Measurements from ENCODE around the gene SH3BP4. TPM values are rescaled to one million over a fixed set of nuclear protein-coding genes. Genes with fewer than 3 reads are reported as not detected.
A peak's percentile ranks its signal among the peaks of the same experiment; 100 is the strongest.

The SH3BP4 gene
- total and polyA plus RNA-seq, 2 donors (not counting 1 experiment from before 2014, with no cell fraction given): 1.00 to 1.3 TPM

- no peak overlapping the region for H3K9ac ChIP-seq (ENCODE audit: low read length)
- no peaks in the 10 kb centered on the region for H3K79me2 ChIP-seq (ENCODE audit: control insufficient read depth, insufficient read depth, low read length)
- POLR2A ChIA-PET: no interaction called here
- no peaks in the 10 kb centered on the region for H3K36me3 ChIP-seq (replicated peaks in 1 of 2; ENCODE audit: control extremely low read depth in 1 of 2, control insufficient read depth in 1 of 2, extremely low read depth in 1 of 2, insufficient read depth in 2 of 2, low read length in 1 of 2)
- peaks cover 0 to 6% (median 0%) of the 10 kb centered on the region in 4 experiments for H3K27me3 ChIP-seq (replicated peaks in 1 of 4; ENCODE audit: control extremely low read depth in 1 of 4, control insufficient read depth in 3 of 4, insufficient read depth in 4 of 4, low read length in 3 of 4)
- H3K27me3 Mint-ChIP-seq: peaks cover 8% of the 10 kb centered on the region
- CTCF ChIA-PET: no interaction called here
- no peak overlapping the region for H3K27ac ChIP-seq (ENCODE audit: low read length in 2 of 2)
- no peaks in the 10 kb centered on the region for H4K20me1 ChIP-seq (ENCODE audit: control insufficient read depth, insufficient read depth, low read length, poor library complexity, severe bottlenecking)
- H3K4me3 Mint-ChIP-seq: no peak overlapping the region
- H3K4me2 ChIP-seq (replicated peaks; ENCODE audit: low read depth, low read length, poor library complexity, severe bottlenecking): peak overlapping the region; percentile 48
- peaks cover 15% of the 10 kb centered on the region for H3K4me1 Mint-ChIP-seq
- intact Hi-C loops (cut with micrococcal nuclease): loop anchor here (1.0 kb wide), 1 partner anchor 53 kb away; no protein-coding TSS in a partner anchor
- TF ChIP-seq EZH2 (IDR thresholded peaks at IDR 0.05; ENCODE audit: borderline replicate concordance, insufficient read depth, low read depth, low read length, poor library complexity, severe bottlenecking): no peak
- TF ChIP-seq, protein P1, sequence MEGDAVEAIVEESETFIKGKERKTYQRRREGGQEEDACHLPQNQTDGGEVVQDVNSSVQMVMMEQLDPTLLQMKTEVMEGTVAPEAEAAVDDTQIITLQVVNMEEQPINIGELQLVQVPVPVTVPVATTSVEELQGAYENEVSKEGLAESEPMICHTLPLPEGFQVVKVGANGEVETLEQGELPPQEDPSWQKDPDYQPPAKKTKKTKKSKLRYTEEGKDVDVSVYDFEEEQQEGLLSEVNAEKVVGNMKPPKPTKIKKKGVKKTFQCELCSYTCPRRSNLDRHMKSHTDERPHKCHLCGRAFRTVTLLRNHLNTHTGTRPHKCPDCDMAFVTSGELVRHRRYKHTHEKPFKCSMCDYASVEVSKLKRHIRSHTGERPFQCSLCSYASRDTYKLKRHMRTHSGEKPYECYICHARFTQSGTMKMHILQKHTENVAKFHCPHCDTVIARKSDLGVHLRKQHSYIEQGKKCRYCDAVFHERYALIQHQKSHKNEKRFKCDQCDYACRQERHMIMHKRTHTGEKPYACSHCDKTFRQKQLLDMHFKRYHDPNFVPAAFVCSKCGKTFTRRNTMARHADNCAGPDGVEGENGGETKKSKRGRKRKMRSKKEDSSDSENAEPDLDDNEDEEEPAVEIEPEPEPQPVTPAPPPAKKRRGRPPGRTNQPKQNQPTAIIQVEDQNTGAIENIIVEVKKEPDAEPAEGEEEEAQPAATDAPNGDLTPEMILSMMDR (IDR thresholded peaks at IDR 0.05): no peak
- H3K9me3 ChIP-seq (ENCODE audit: control extremely low read depth in 1 of 3, control insufficient read depth in 2 of 3, insufficient read depth in 1 of 3, low read length in 2 of 3): peaks cover 0 to 16% (median 0%) of the 10 kb centered on the region in 3 donors
- WGBS (ENCODE audit: insufficient coverage): 93% methylated on average over 23 of the region's 23 CpGs
- H3K4me1 ChIP-seq (ENCODE audit: control insufficient read depth in 2 of 2, insufficient read depth in 2 of 2, low read length in 2 of 2): peaks cover 14 to 32% of the 10 kb centered on the region in 2 donors
- DNase-seq (no peak), ATAC-seq (ENCODE audit: low read depth) (no peak)
- no peaks in the 10 kb centered on the region for H3K9me3 Mint-ChIP-seq (ENCODE audit: insufficient read depth)
- H3K4me3 ChIP-seq (ENCODE audit: control extremely low read depth in 1 of 5, extremely low read depth in 1 of 5, insufficient read depth in 1 of 5, low read depth in 2 of 5, low read length in 4 of 5): no peak overlapping the region
- H2AFZ ChIP-seq (ENCODE audit: insufficient read depth, low read depth, low read length, poor library complexity, severe bottlenecking): no peak overlapping the region
- H3K27ac Mint-ChIP-seq: peak overlapping the region; percentile 37
Observed at GRCh38 chr2:234992624-234993349, 41.0 kb downstream of the SH3BP4 start.

GRCh38 chr2:234993541-234993981, 41.7 kb downstream of the SH3BP4 start:
- H3K9ac ChIP-seq (ENCODE audit: low read length): peak overlapping the region; percentile 5
- peaks cover 14 to 32% of the 10 kb centered on the region in 2 donors for H3K4me1 ChIP-seq (ENCODE audit: control insufficient read depth in 2 of 2, insufficient read depth in 2 of 2, low read length in 2 of 2)
- no peak overlapping the region for H2AFZ ChIP-seq (ENCODE audit: insufficient read depth, low read depth, low read length, poor library complexity, severe bottlenecking)
- no peaks in the 10 kb centered on the region for H3K9me3 Mint-ChIP-seq (ENCODE audit: insufficient read depth)
- peaks cover 8% of the 10 kb centered on the region for H3K27me3 Mint-ChIP-seq
- 62% methylated on average over 7 of the region's 11 CpGs for WGBS (ENCODE audit: insufficient coverage)
- no peak overlapping the region for H3K4me3 ChIP-seq (ENCODE audit: control extremely low read depth in 1 of 5, extremely low read depth in 1 of 5, insufficient read depth in 1 of 5, low read depth in 2 of 5, low read length in 4 of 5)
- no peak for TF ChIP-seq EZH2 (IDR thresholded peaks at IDR 0.05; ENCODE audit: borderline replicate concordance, insufficient read depth, low read depth, low read length, poor library complexity, severe bottlenecking)
- TF ChIP-seq, protein P1 (IDR thresholded peaks at IDR 0.05): no peak
- ATAC-seq (ENCODE audit: low read depth) (peak; percentile 62), DNase-seq (peak; percentile 68)
- peaks cover 15% of the 10 kb centered on the region for H3K4me1 Mint-ChIP-seq
- H3K9me3 ChIP-seq (ENCODE audit: control extremely low read depth in 1 of 3, control insufficient read depth in 2 of 3, insufficient read depth in 1 of 3, low read length in 2 of 3): peaks cover 0 to 12% (median 0%) of the 10 kb centered on the region in 3 donors
- CTCF ChIA-PET: no interaction called here
- H3K27me3 ChIP-seq (replicated peaks in 1 of 4; ENCODE audit: control extremely low read depth in 1 of 4, control insufficient read depth in 3 of 4, insufficient read depth in 4 of 4, low read length in 3 of 4): peaks cover 0 to 6% (median 0%) of the 10 kb centered on the region in 4 experiments
- H3K4me2 ChIP-seq (replicated peaks; ENCODE audit: low read depth, low read length, poor library complexity, severe bottlenecking): peak overlapping the region; percentile 48
- peak overlapping the region; percentile 57 for H3K4me3 Mint-ChIP-seq
- H4K20me1 ChIP-seq (ENCODE audit: control insufficient read depth, insufficient read depth, low read length, poor library complexity, severe bottlenecking): no peaks in the 10 kb centered on the region
- H3K27ac Mint-ChIP-seq: peak overlapping the region; percentile 37
- H3K27ac ChIP-seq (ENCODE audit: low read length in 2 of 2): no peak overlapping the region
- no peaks in the 10 kb centered on the region for H3K79me2 ChIP-seq (ENCODE audit: control insufficient read depth, insufficient read depth, low read length)
- no peaks in the 10 kb centered on the region for H3K36me3 ChIP-seq (replicated peaks in 1 of 2; ENCODE audit: control extremely low read depth in 1 of 2, control insufficient read depth in 1 of 2, extremely low read depth in 1 of 2, insufficient read depth in 2 of 2, low read length in 1 of 2)
- POLR2A ChIA-PET: no interaction called here
- intact Hi-C loops (cut with micrococcal nuclease): loop anchor here (1.0 kb wide), 1 partner anchor 52 kb away; no protein-coding TSS in a partner anchor
